Testis (tissue), 2 donors: Measurements from ENCODE around the gene PIEZO2.

Source experiments
- POLR2A ChIP-seq: fragments of 450-650 bp; IDR thresholded peaks from one replicate; pipeline ENCODE4 v1.6.1; 2017; ENCODE audit warnings: antibody characterized with exemption, mild to moderate bottlenecking, moderate library complexity
- TF ChIP-seq, protein P1 (sequence below), 3 experiments: fragments of 450-650 bp in 2 of 3; fragments of 200-600 bp in 1 of 3; sonication (generic) in 1 of 3; IDR thresholded peaks; one replicate each; pipeline ENCODE4 v1.5.1; 2016 to 2019; ENCODE audit warnings: antibody characterized with exemption in 3 of 3, mild to moderate bottlenecking in 2 of 3, moderate library complexity in 1 of 3

DNA sequence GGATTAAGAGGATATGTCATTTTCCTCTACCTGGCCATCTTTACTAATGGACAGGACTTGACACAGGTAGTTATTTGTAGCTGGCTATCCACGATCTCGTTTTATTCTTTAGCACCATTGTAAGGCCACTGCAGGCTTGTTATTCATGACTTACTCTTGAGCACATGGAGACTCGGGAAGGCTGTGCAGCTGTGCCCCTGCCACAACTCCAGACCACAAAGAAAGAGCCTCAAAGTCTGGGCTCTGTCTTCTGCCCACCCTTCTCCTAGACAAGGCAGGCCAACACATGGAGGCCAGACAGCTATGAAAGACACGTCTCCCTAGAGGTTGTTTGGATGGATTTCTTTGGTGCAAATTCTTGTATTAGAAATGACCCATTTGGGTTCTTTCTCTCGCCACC lies 489.8 kb downstream of the PIEZO2 start:
- TF ChIP-seq POLR2A: no peak
- TF ChIP-seq, protein P1, sequence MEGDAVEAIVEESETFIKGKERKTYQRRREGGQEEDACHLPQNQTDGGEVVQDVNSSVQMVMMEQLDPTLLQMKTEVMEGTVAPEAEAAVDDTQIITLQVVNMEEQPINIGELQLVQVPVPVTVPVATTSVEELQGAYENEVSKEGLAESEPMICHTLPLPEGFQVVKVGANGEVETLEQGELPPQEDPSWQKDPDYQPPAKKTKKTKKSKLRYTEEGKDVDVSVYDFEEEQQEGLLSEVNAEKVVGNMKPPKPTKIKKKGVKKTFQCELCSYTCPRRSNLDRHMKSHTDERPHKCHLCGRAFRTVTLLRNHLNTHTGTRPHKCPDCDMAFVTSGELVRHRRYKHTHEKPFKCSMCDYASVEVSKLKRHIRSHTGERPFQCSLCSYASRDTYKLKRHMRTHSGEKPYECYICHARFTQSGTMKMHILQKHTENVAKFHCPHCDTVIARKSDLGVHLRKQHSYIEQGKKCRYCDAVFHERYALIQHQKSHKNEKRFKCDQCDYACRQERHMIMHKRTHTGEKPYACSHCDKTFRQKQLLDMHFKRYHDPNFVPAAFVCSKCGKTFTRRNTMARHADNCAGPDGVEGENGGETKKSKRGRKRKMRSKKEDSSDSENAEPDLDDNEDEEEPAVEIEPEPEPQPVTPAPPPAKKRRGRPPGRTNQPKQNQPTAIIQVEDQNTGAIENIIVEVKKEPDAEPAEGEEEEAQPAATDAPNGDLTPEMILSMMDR (IDR thresholded peaks at IDR 0.05): no peak
